Neural crest cell (in vitro differentiated cells): Measurements from ENCODE around the gene TMEM9B. TPM values are rescaled to one million over a fixed set of nuclear protein-coding genes. Genes with fewer than 3 reads are reported as not detected.

Experiments used
- DNase-seq: peaks from one replicate; pipeline ENCODE4 v3.0.0; 2021; ENCODE audit warnings: low read depth, mixed read lengths, low spot score
- H3K27ac Mint-ChIP-seq: one replicate; pipeline ENCODE4 v1.8.0; 2021; ENCODE audit warnings: mild to moderate bottlenecking, mixed read lengths; ENCODE audit not compliant: unreplicated experiment
- H3K27me3 Mint-ChIP-seq: 2 replicates; pipeline ENCODE4 v1.8.0; 2021; ENCODE audit warnings: low read depth, mild to moderate bottlenecking, mixed read lengths
- H3K36me3 Mint-ChIP-seq: 2 replicates; pipeline ENCODE4 v1.8.0; 2021; ENCODE audit warnings: low read depth, mild to moderate bottlenecking, mixed read lengths
- H3K4me1 Mint-ChIP-seq: 2 replicates; pipeline ENCODE4 v1.8.0; 2021; ENCODE audit warnings: mixed read lengths
- H3K4me3 Mint-ChIP-seq: one replicate; pipeline ENCODE4 v1.8.0; 2021; ENCODE audit warnings: mild to moderate bottlenecking, mixed read lengths
- H3K9me3 Mint-ChIP-seq: 2 replicates; pipeline ENCODE4 v1.8.0; 2021; ENCODE audit warnings: mixed read lengths
- total RNA-seq: library from RNA; stranded (reverse); gene quantifications from 2 replicates; pipeline ENCODE4 v1.2.1, GENCODE V29; 2021
- TF ChIP-seq, protein P1 (sequence below): fragments of 200-600 bp; sonication (generic); conservative IDR thresholded peaks from 2 replicates; pipeline ENCODE4 v1.5.0; 2021; ENCODE audit warnings: antibody characterized with exemption, mild to moderate bottlenecking

TMEM9B gene
- total RNA-seq, 1 donor from 2014 or later: 15.7 TPM

DNA sequence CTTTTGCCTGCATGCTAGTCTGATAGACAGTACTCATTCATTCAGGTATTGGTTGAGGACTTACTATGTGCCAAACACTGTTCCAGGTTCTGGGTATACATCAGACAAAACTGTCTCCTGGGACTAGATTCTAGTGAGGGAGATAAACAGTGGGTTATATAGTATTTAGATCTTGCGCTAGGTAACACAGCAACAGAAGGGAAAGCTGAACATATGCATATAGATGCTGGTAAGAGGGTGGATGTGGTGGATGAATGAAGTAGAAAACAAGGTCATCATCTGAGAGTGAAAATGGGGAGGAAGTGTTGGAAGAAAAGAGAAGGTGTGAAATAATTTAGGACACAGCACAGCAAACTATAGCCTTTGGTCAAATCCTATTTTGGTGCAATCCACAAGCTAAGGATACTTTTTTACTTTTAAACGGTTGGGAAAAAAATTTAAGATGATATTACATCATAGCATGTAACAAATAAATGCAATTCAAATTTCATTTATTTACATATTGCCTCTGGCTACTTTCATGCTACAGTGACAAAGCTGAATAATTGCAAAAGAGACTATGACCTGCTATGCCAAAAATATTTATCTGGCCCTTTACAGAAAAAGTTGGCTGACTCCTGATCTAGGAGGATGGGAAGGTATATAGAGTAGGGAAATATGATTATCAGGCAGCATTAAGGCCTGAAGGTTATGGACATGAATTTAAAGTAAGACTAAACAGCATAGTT is 7.1 kb upstream of the TMEM9B start:
- DNase-seq: no peak
- H3K9me3 Mint-ChIP-seq: no peaks in the 10 kb centered on the region
- no peaks in the 10 kb centered on the region for H3K27me3 Mint-ChIP-seq
- H3K4me1 Mint-ChIP-seq: no peaks in the 10 kb centered on the region
- TF ChIP-seq, protein P1, sequence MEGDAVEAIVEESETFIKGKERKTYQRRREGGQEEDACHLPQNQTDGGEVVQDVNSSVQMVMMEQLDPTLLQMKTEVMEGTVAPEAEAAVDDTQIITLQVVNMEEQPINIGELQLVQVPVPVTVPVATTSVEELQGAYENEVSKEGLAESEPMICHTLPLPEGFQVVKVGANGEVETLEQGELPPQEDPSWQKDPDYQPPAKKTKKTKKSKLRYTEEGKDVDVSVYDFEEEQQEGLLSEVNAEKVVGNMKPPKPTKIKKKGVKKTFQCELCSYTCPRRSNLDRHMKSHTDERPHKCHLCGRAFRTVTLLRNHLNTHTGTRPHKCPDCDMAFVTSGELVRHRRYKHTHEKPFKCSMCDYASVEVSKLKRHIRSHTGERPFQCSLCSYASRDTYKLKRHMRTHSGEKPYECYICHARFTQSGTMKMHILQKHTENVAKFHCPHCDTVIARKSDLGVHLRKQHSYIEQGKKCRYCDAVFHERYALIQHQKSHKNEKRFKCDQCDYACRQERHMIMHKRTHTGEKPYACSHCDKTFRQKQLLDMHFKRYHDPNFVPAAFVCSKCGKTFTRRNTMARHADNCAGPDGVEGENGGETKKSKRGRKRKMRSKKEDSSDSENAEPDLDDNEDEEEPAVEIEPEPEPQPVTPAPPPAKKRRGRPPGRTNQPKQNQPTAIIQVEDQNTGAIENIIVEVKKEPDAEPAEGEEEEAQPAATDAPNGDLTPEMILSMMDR: no peak
- peaks cover 2% of the 10 kb centered on the region for H3K36me3 Mint-ChIP-seq
- H3K4me3 Mint-ChIP-seq: no peak overlapping the region
- H3K27ac Mint-ChIP-seq: no peak overlapping the region

DNA sequence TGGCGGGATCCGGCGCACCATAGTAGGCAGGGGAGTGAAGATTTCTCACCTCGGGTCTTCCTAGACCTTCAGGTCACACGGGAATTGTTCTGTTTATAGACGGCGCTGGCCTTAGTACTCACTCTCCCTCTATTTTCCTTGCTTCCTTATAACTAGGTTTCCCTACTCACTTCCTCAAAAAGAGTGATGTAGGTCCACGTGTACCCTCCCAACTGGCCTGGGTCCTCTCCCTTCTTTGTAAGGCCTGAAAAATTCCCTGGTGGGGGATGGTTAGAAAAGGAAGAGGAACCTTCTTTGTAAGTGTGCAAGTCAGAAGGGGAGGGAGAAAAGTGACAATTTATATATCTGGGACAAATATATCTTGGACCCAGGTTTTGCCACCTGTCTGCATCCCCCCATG is 2.9 kb upstream of the TMEM9B start:
- no peaks in the 10 kb centered on the region for H3K36me3 Mint-ChIP-seq
- H3K9me3 Mint-ChIP-seq: no peaks in the 10 kb centered on the region
- H3K4me1 Mint-ChIP-seq: peaks cover 25% of the 10 kb centered on the region
- no peak overlapping the region for H3K27ac Mint-ChIP-seq
- TF ChIP-seq, protein P1: no peak
- peak overlapping the region; percentile 79 for H3K4me3 Mint-ChIP-seq
- DNase-seq: no peak
- H3K27me3 Mint-ChIP-seq: no peaks in the 10 kb centered on the region

DNA sequence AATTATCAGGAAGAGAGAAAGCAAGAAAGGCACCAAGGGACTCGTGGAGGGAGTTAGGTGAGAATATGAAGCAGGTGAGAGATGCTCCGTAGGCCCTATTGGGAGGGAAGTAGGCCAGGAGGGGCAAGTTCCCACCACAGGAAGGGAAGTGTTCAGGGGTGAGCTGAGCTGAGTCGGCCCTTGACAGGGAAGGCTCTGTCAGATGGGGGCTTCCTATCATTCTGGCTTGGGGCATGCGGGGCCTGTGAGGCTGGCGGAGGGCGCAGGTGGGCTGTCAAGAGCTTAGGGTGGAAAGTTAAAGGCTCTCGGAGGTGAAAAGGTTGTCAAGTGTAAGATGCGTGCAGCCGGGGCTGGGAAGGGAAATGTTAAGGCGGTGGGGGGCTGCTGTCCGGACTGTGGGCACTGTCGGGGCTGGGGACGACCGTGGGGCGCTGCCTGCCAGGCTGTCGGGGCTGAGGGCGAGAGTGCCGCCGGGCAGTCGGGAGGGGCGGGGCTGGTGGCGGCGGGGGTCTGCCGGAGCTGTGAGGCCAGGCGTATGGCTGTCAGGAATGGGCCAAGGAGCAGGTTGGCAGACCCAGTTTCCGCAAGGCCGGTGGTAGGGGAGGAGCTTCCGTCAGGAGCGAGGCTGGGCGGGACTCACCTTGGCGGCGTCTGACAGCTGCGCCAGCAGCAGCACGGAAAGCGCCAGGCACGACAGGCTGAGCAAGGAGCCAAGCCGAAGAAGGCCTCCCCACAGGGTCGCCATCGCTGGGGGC is 496 bp downstream of the TMEM9B start:
- Mint-ChIP-seq H3K36me3 (no peaks in the 10 kb centered on the region), H3K27ac (no peak overlapping the region), H3K4me3 (peak overlapping the region; percentile 88), H3K4me1 (peaks cover 29% of the 10 kb centered on the region), H3K27me3 (no peaks in the 10 kb centered on the region), H3K9me3 (no peaks in the 10 kb centered on the region)
- no peak for DNase-seq
- TF ChIP-seq, protein P1: no peak

DNA sequence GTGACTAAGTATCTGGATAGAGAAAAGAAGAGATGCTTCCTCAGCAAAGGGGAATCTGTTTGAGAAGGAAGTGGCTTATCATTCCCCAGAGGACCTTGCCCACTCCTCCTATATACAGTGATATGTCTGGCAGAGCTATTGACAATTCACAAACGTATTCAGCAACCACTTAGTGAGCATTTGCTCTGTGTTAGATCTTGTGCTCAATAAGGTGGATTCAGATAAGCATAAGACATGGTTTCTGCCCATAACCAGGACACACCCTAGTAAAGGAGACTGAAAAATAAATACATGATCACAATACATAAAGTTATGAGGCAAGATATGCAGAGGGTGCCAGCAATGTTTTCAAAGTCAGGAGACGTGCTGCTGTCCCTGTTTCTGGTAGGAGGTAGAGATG is 1.4 kb downstream of the TMEM9B start:
- Mint-ChIP-seq H3K36me3 (no peaks in the 10 kb centered on the region), H3K27ac (no peak overlapping the region), H3K4me1 (peaks cover 29% of the 10 kb centered on the region), H3K27me3 (no peaks in the 10 kb centered on the region), H3K4me3 (peak overlapping the region; percentile 88), H3K9me3 (no peaks in the 10 kb centered on the region)
- TF ChIP-seq, protein P1: no peak
- DNase-seq: no peak

DNA sequence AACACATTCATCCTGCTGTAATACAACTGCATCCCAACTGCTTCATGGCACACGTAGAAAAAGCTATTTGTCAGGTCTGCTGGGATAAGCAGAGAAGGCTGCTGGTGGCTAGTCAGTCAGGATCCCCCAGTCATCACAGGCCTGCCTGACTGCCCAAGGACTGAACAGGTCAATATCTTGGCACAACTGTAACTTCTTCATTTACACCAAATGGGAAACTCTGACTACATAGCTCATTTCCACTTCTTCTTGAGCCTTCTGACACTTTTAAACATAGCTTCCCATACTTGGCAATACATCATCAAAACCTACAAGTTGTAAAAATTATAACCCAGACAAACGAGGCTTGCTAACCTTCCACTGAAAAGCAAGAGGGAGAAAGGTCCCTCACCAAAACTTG is 2.8 kb downstream of the TMEM9B start:
- Mint-ChIP-seq H3K27me3 (no peaks in the 10 kb centered on the region), H3K36me3 (no peaks in the 10 kb centered on the region), H3K9me3 (no peaks in the 10 kb centered on the region), H3K4me3 (peak overlapping the region; percentile 11), H3K4me1 (peaks cover 29% of the 10 kb centered on the region), H3K27ac (no peak overlapping the region)
- TF ChIP-seq, protein P1: no peak
- no peak for DNase-seq
